Middle frontal gyrus (tissue), 1 donor: ENCODE results near the gene SHISAL2A.

ENCODE experiments used
- DNase-seq: peaks from one replicate; pipeline ENCODE4 v3.0.0-alpha.2; 2015; ENCODE audit warnings: low spot score; ENCODE audit errors: extremely low spot score

Gene SHISAL2A

DNA sequence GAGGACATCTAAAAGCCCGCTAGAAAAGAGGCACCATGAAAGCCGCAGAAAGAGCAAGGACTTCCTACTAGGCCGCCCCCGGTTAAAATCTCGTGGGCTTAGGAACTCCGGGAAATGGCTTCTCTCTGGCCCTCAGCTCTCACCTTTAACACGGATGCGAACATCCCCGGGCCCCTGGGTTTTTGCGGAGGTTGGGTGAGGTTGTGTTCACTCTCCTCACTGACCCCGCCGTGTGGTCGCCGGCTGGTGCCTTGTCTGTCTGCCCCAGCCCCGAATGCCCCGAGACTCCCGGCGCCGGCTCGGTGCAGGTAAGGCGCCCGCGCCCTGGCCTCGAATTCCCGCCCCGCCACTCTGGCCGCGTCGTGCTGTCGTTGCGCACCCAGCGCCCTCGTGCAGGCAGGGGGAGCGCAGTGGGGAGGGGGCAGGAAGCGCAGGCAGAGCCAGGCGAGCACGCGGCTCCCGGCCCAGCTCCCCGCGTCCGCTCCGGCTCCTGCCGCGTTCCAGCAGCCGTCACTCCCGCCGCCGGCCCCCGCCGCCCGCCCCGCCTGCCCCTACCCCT lies at the start of gene SHISAL2A:
Gene SHISAL2A (plus strand): TSS at position 437 of the 559 bp plus-strand sequence. CDS start 326 bp downstream, outside the sequence.
- no peak for DNase-seq

DNA sequence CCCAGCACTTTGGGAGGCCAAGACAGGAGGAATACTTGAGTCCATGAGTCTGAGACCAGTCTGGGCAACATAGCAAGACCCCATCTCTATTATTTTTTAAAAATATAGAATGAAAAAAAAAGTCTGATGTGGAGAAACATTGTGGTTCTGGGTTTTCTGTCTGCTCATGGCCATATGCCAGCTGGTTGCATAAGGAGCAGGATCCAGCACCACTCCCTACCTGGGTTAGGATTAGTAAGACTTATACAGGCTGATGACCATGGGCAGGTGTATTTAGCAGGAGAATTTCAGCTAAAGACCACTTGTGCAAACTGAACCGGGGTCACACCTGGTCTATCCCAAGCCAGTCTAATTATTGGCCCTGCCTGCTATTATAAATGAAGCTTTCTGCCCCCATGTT lies 47.5 kb upstream of the SHISAL2A start:
- DNase-seq = no peak

DNA sequence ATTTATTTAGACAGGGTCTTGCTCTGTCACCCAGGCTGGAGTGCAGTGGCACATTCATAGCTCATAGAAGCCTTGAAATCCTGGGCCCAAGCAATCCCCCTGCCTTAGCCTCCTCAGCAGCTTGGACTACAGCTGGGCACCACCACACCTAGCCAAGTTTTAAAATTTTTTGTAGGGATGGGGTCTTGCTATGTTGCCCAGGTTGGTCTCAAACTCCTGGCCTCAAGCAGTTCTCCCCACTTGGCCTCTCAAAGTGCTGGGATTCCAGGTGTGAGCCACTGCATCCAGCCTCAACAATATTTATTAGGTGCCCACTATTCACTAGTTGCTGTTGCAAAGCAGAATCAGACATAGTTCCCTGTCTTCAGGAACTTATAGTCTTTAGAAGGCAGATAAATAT lies 44.9 kb upstream of the SHISAL2A start:
- DNase-seq = no peak

DNA sequence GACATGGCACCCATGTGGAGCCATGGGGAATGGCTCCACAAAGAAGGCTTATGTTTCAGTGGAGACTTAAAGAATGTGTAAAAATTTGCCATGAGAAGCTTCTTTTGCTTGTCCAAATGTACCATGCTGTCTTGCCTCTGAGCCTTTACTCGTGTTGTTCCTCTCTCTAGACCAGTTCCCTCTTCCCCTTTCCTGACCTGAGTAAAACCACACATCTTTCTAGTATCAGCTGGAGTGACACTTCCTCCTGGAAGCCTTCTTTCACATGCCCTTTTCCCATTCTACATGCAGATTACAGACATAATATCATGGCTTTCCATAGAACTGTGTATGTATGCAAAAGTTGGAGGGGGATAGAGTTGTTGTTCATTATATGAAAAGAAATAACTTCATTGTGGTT lies 44.4 kb upstream of the SHISAL2A start:
- no peak for DNase-seq

DNA sequence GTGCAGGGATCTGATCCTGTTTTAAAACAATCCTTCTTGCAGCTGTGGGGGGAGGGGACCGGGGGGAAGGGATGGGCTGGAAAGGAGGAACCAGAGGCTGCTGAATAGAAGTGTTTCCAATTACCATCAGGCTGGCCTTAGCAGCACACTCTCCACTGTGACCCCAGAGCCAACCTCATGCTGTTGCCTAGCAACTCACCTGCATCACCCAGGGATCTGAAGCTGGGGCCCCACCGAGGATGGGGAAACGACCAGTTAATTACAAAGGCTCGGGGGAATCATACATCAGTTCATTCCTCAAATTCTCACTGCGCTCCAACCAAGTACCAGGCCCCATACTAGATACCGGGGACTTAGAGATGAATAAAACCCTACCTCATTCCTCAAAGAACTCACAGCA lies 42.7 kb upstream of the SHISAL2A start:
- no peak for DNase-seq

DNA sequence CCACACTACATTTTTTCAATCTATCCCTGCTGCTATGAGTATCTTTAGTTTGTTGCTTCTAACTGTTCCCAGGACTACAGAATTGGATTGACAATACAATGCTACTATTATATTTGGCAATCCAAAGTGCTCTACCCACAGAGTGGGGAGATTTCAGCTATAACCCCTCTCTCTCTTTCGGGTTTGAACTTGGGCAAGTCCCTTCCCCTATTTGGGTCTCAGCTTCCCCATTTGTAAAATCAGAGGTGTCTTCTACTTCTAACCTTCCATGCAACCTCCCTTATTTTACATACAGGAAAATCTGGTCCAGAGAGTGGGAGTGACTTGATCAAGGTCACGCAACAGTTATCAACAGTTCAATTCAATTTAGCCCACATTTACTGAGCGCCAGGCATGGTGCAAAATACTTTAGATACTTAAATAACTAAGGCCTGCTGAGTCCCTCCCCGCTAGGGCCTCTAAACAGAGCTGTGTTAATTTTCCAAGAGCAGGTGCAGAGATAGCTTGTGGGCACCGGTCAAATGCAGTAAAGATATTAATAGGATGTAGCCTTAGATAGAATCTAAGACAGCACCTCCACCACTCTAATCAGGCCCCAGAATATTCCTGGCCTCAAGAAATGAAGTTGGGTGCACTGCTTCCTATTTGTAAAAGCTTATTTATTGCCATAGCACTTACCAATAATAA lies 40.2 kb upstream of the SHISAL2A start:
- DNase-seq = no peak

DNA sequence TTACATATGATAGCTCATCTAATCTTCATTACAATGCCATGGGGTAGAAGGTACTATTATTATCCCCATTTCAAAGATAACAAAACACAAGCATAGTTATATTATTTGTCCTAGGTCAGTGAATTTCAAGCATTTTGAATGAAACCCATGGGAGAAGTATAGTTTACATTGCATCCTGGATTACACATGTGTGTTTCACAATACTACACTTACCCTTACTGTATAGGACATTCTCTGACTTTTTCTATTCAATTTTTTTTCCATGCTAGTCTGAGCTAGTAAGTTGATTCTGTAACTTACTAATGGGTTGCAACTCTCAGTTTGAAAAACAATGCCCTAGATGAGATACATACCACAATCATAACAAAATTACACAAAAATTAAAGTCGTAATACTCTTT lies 39.5 kb upstream of the SHISAL2A start:
- no peak for DNase-seq

DNA sequence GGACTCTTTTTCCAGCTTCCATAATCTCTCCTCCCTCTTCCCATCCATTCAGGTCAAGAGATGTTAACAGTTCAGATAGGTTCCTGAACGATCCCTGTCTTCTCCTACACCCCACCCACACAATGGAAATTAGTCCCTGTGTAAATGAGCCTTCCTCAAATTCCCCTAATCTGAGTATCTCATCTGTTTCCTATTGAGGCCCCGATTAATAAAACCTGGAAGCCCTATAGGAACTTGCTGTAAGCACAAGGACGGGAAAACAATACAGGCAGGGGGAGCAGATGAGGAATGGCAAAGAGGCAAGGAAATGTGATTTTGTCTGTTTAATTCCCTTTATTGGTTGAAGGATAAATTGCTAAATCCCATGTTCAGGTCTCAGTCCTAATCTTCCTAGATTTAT lies 37.9 kb upstream of the SHISAL2A start:
- no peak for DNase-seq

DNA sequence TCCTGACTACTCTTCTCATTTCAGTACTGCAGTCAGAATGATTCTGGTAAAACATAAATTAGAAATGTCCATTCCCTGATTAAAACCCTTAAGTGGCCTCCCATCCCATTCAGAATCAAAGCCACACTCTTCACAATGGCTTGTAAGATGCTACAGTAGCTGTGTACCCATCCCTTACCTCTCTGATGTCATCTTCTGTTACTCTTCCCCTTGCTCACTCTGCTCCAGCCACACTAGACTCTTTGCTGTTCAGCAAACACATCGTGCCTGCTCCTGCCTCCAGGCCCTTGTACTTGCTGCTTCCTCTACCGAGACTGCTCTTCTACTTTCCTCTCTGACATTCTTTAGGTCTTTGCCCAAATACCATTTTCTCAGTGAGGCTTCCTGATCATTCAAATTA lies 35.1 kb upstream of the SHISAL2A start:
- no peak for DNase-seq

DNA sequence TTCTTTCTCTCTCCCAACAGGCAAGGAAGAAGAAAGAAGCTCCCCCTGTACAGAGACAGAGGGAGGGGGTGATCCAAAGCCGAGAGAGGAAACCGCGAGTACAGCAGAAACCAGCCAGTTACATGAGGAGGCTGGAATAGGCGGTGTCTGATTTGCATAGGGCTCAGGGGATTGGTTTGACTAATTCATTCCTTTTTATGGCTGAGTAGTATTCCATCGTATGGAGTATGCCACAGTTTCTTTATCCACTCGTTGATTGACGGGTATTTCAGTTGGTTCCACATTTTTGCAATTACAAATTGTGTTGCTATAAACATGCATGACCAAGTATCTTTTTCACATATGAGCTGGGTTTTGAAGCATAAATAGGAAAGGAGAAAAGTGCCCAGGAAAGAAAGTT lies 34.2 kb upstream of the SHISAL2A start:
- no peak for DNase-seq

DNA sequence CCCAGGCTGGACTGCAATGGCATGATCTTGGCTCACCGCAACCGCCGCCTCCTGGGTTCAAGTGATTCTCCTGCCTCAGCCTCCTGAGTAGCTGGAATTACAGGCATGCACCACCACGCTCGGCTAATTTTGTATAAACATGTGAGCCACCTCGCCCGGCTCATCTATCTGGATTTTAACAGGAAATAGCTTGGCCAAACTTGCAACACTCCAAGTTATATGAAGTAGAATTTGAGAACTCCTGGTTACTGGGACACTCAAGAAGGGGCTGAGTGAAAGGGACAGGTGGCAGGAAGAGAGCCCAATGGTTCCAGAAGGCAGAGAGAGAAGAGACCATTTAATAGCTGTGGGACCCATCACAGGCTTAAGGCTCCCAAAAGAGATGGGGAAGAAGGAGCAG lies 33.7 kb upstream of the SHISAL2A start:
- no peak for DNase-seq

DNA sequence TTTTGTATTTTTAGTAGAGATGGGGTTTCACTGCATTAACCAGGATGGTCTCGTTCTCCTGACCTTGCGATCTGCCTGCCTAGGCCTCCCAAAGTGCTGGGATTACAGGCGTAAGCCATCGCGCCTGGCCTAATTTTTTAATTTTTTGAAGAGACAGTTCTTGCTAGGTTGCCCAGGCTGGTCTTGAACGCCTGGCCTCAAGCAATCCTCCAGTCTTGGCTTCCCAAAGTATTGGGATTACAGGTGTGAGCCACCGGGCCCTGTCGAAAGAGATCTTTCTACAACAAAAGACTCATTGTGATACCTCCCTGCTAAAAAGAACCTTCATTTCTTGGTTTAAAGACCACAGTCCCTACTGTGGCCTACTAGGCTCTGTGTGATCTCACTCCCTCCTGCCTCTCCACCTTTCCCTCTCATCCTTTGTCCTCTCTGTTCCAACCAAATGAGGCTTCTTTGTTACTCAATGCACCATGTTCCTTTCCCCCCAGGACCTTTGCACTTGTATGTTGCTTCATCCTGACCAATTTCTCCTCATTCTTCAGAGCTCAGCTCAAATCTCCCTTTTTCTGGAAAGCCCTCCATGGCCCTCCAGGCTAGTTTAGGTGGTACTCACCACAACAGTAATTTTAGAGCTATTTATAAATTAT lies 32.3 kb upstream of the SHISAL2A start:
- DNase-seq = no peak

DNA sequence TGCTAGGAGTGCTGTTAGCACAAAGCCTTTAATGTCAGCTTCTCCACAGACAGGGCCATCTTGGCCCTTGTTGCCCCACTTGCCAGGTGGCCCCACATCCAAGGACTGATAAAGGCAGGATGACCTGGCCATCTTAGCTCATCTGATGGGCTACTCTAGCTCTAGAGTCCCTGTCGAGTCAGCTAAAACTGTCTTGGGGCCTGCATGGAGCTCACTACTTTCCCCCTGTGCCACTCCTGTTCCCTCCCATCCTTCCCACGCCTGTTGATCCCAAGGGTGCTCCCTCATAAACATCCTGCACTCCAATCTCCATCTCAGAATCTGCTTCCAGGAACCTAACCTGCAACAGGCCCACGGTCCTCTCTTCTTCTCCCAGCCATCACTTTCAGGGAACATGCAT lies 31.4 kb upstream of the SHISAL2A start:
- no peak for DNase-seq

DNA sequence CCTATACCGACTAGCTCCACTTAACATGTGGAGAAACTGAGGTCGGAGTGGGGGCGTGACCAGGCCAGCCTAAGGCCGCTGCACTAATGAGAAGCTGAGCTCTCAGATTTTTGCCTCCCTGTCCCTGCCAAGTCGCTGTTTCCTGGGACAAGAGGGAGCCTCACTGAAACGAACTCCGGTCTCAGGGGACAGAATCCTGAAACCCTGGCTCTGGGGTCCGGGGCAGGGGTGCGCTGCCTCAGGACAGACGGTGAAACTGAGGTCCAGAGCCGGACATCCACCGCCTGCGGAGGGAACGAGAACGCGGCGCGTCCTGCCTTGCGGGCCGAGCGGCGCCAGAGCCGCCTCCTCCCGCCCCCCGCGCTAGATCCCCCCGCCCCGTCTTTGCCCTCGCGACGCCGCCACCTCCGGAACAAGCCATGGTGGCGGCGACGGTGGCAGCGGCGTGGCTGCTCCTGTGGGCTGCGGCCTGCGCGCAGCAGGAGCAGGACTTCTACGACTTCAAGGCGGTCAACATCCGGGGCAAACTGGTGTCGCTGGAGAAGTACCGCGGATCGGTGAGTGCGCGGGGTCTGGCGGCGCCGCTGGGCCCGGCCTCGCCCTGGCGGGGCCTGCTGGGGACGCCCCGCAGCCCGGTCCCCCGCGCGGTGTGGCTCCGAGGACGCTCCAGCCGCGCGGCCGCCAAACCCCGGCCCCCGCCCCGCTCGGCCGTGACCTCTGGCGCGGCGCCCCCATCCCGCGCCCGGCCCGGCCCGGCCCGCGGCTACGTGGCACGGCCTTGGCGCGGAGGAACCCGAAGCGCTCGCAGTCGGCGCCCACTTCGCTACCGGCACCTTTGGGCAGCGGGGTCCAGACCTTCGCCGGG lies 30.7 kb upstream of the SHISAL2A start, which contains the start of gene GPX7:
Gene GPX7 (plus strand): TSS at position 381 of the 865 bp plus-strand sequence. CDS start 39 bp downstream, at position 420.
- no peak for DNase-seq

DNA sequence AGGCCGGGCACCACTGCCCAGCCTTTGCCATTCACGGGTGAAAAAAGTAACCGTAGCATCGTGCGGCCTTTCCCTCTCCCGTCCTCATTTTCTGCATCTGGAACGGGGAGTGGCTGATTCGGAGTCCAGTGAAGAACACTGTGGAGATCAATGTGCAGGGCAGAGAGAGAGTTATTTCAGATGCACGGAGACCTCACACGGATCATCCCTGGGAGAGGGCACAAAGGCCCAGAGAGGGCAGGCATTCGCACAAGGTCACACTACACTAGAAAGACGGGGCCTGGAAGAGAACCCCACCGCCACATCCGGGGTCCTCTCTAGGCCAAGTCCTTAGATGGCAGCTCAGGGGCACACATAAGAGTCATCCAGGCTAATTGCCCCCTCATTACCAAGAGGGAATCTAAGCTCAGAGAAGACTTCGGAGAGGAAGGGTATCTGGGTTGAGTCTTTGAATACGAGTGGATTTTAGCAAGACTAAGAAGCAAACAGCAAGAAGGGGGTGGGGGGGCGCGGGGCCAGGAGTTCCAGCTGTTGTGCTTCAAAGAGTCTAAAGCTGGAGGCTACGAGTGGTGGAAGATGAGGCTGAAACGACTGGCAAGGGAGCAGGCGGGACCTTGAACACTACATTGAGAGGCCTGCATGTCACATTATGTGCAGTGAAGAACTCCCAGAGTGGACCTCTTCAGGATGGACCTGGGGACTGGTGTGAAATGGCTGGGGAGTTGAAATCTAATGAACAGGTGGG lies 29.9 kb upstream of the SHISAL2A start:
- DNase-seq = no peak

DNA sequence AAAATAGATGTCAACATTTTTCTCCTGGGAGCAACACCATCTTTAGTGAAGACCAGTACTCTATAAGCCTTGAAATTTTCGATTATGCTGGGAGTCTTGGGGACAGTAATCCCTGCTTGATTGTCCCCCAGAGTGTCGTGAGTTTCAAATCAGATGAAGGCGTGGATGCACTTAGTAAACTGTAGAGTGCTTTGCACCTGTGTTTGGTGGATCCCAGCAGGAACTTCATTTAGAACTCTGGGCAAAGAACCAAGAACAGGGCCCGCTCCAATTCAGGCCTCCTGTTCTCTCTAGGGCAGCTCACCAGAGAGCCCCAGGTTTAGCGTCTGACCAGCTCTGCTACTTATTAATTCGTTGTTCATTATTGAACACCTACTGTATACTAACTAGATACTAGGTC lies 29.3 kb upstream of the SHISAL2A start:
- no peak for DNase-seq

DNA sequence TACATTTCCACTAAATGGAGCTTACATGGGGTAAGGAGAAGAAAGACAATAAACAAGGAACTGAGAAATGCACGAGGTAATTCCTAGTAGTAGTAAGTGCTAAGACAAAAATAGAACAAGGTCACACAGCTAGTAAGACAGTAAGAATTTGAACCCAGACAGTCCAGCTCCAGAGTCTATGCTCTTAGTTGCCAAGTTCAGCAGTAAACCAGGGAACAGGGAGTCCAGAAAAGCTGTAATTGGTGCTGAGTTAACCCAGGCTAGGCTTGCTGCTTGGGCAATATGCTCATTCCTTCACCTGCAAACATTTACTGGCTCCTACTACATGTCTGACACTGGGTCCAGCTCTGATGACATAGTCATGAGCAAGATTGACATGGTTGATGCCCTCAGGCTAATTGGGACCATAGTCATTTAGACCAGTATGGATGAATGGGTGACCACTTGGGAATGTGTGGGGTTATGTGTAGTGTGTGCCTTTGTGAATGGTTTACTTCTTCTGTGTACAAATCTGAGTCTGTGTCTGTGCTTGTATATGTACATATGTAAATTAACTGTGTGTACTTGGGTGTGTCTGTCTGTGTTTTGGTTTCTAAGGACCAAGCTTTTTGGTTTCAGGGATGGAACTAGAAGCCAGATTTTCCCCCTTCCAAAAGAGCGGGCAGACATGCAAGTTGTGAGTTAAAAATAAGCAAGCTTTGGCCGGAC lies 28.8 kb upstream of the SHISAL2A start:
- no peak for DNase-seq

DNA sequence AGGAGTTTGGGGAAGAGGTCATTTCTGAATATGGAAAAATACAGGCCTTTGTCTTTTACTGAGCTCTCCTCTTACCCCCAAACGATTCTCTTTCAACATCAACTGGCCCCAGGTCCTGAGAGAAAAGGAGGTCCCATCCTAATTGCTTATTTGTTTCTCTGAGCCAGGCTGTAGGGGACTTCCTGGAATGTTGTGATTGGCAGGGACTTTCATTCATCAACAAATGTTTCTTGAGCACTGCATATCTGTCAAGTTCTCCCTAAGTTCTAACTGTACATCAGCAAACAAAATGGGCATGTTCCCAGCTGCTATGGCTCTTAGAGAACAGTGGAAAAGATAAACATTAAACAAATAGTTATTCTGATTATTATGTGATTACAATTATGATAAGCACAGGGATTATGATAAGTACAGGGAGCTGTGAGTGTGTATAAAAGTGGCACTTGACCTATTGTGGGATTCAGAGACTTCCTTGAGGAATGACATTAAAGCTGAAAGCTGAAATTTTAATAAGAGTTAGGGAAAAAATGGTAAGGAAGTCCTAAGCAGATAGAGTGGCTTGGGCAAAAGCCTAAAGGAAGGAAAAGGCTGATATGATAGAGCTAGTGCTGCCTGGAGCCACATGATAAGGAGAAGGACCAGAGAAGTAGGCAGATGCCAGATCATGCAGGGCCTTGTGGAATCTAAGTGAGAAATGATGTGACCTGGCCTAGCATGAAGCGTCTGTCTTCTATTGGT lies 19.2 kb upstream of the SHISAL2A start:
- no peak for DNase-seq

DNA sequence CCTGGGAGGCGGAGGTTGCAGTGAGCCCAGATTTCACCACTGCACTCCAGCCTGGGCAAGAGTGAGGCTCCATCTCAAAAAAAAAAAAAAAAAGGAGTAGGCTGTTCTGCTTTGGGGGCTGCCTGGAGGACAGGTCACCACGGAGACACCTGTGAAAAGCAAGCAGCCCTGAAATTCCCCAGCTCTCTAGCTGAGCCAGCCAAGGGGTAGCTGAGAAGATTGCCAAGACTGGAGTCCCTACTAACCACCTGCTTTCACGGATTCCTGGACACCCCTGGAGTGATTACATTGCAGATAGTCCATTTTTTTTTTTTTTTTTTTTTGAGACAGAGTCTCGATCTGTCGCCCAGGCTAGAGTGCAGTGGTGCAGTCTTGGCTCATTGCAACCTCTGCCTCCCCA lies 18.3 kb upstream of the SHISAL2A start:
- DNase-seq = no peak
